Gastrocnemius medialis (tissue), 4 donors: ENCODE results near the gene KRT8. TPM values are rescaled to one million over a fixed set of nuclear protein-coding genes. Genes with fewer than 3 reads are reported as not detected.

Source experiments
- ATAC-seq, 2 donors: fragments of 150-250 bp; one replicate each; pipeline ENCODE4 v1.9.1; 2016
- DNase-seq, 2 donors: peaks; one replicate each; pipeline ENCODE4 v3.0.0-alpha.2; 2019
- H3K27ac ChIP-seq, 4 donors: fragments of 200-600 bp; sonication (generic); 1 replicate in 1 of 4; 2 replicates in 3 of 4; pipeline ENCODE4 v1.5.1; 2016 to 2018; ENCODE audit warnings: mild to moderate bottlenecking in 2 of 4, moderate library complexity in 1 of 4
- H3K27me3 ChIP-seq, 3 donors: fragments of 200-600 bp; sonication (generic) in 2 of 3; 1 replicate in 1 of 3; 2 replicates in 2 of 3; pipeline versions ENCODE4 v1.5.1 to v1.6.0; 2016 to 2019; ENCODE audit warnings: mild to moderate bottlenecking in 1 of 3, moderate library complexity in 1 of 3
- H3K36me3 ChIP-seq, 2 donors: fragments of 200-600 bp; sonication (generic) in 1 of 2; one replicate each; pipeline ENCODE4 v1.5.1; 2017 to 2018
- H3K4me1 ChIP-seq, 2 donors: fragments of 200-600 bp; sonication (generic) in 1 of 2; one replicate each; pipeline ENCODE4 v1.5.1; 2016 to 2017; ENCODE audit warnings: mild to moderate bottlenecking in 2 of 2
- H3K4me3 ChIP-seq, 4 donors: fragments of 200-600 bp; sonication (generic) in 3 of 4; 1 replicate in 1 of 4; 2 replicates in 3 of 4; pipeline ENCODE4 v1.5.1; 2016 to 2019; ENCODE audit warnings: mild to moderate bottlenecking in 2 of 4
- H3K9me3 ChIP-seq, 3 donors: fragments of 200-600 bp; sonication (generic) in 2 of 3; 1 replicate in 1 of 3; 2 replicates in 2 of 3; pipeline ENCODE4 v1.5.1; 2016 to 2019
- CTCF ChIP-seq, 5 experiments: fragments of 450-650 bp in 3 of 5; fragments of 200-600 bp in 2 of 5; sonication (generic) in 2 of 5; IDR thresholded peaks in 4 of 5; conservative IDR thresholded peaks in 1 of 5; 1 replicate in 4 of 5; 2 replicates in 1 of 5; pipeline ENCODE4 v1.5.1; 2016 to 2019; ENCODE audit warnings: antibody characterized with exemption in 5 of 5, mild to moderate bottlenecking in 3 of 5, moderate library complexity in 3 of 5
- POLR2A ChIP-seq, 2 donors: fragments of 450-650 bp; IDR thresholded peaks; one replicate each; pipeline ENCODE4 v1.6.1; 2017; ENCODE audit warnings: antibody characterized with exemption in 2 of 2, mild to moderate bottlenecking in 2 of 2, moderate library complexity in 2 of 2
- in situ Hi-C, 4 donors: fragments of 200-750 bp; cut with MboI; loops; one replicate each; pipeline versions ENCODE4 v1.15.0 to v1.8.0; 2017; ENCODE audit warnings: low sequenced_read_pairs in 4 of 4
- intact Hi-C: fragments of 100-400 bp; cut with DNase I; formaldehyde crosslinking; loops from one replicate; pipeline ENCODE4 v1.15.1; 2023; ENCODE audit warnings: low total_unique reads
- total RNA-seq, 4 donors: library from RNA; depleted of rRNA; stranded (reverse); fragments of >200 nt; gene quantifications; one replicate each; pipeline versions ENCODE4 v1.1.0 to v1.2.3, GENCODE V29; 2016

The KRT8 gene
- total RNA-seq, 4 donors from 2014 or later, result 1.4 to 7.0 (median 3.1) TPM; not detected in 1

- no peaks in the 10 kb centered on the region for H3K36me3 ChIP-seq
- H3K27ac ChIP-seq, result no peak overlapping the region
- no peak for TF ChIP-seq CTCF (IDR thresholded peaks at IDR 0.05 in 4 of 5, conservative IDR thresholded peaks at IDR 0.05 in 1 of 5)
- no peak for TF ChIP-seq POLR2A (IDR thresholded peaks at IDR 0.05)
- DNase-seq (no peak), ATAC-seq (no peak)
- in situ Hi-C loops (no loop called here), intact Hi-C loops (no loop called here)
- peaks cover 0 to 2% of the 10 kb centered on the region in 2 donors for H3K4me1 ChIP-seq
- peaks cover 0 to 11% (median 8%) of the 10 kb centered on the region in 3 donors for H3K27me3 ChIP-seq
- no peaks in the 10 kb centered on the region for H3K9me3 ChIP-seq
- peak overlapping the region in 3 of 4 donors; percentile 33 to 49 (median 36) for H3K4me3 ChIP-seq
Measured at GRCh38 chr12:52903855-52904508, 894 bp downstream of the KRT8 start.

- peaks cover 0 to 11% (median 8%) of the 10 kb centered on the region in 3 donors for H3K27me3 ChIP-seq
- H3K36me3 ChIP-seq, result no peaks in the 10 kb centered on the region
- in situ Hi-C loops, result no loop called here
- H3K27ac ChIP-seq, result no peak overlapping the region
- peak overlapping the region; percentile 33 to 49 (median 42) for H3K4me3 ChIP-seq
- H3K9me3 ChIP-seq, result no peaks in the 10 kb centered on the region
- ATAC-seq, result no peak
- TF ChIP-seq CTCF (IDR thresholded peaks at IDR 0.05 in 4 of 5, conservative IDR thresholded peaks at IDR 0.05 in 1 of 5) (no peak), POLR2A (IDR thresholded peaks at IDR 0.05) (no peak)
- DNase-seq, result no peak
- peaks cover 0 to 2% of the 10 kb centered on the region in 2 donors for H3K4me1 ChIP-seq
- intact Hi-C loops, result no loop called here
Measured at GRCh38 chr12:52903285-52903854, 1.5 kb downstream of the KRT8 start.

GRCh38 chr12:52901715-52902541 is 2.9 kb downstream of the KRT8 start:
- Histone ChIP-seq H3K4me1 (peaks cover 0 to 2% of the 10 kb centered on the region in 2 donors), H3K27me3 (peaks cover 0 to 11% (median 8%) of the 10 kb centered on the region in 3 donors), H3K9me3 (no peaks in the 10 kb centered on the region), H3K4me3 (no peak overlapping the region), H3K27ac (no peak overlapping the region), H3K36me3 (no peaks in the 10 kb centered on the region)
- intact Hi-C loops, result no loop called here
- no peak for ATAC-seq
- no peak for DNase-seq
- in situ Hi-C loops, result no loop called here
- no peak for TF ChIP-seq CTCF (IDR thresholded peaks at IDR 0.05 in 4 of 5, conservative IDR thresholded peaks at IDR 0.05 in 1 of 5)
- TF ChIP-seq POLR2A (IDR thresholded peaks at IDR 0.05), result no peak

- H3K36me3 ChIP-seq, result no peaks in the 10 kb centered on the region
- in situ Hi-C loops (no loop called here), intact Hi-C loops (no loop called here)
- H3K4me3 ChIP-seq, result no peak overlapping the region
- TF ChIP-seq POLR2A (IDR thresholded peaks at IDR 0.05) (no peak), CTCF (IDR thresholded peaks at IDR 0.05 in 4 of 5, conservative IDR thresholded peaks at IDR 0.05 in 1 of 5) (no peak)
- ATAC-seq (no peak), DNase-seq (no peak)
- H3K27me3 ChIP-seq, result peaks cover 0 to 11% (median 8%) of the 10 kb centered on the region in 3 donors
- H3K27ac ChIP-seq, result no peak overlapping the region
- H3K4me1 ChIP-seq, result peaks cover 0 to 2% of the 10 kb centered on the region in 2 donors
- no peaks in the 10 kb centered on the region for H3K9me3 ChIP-seq
Measured at GRCh38 chr12:52900896-52901714, 3.8 kb downstream of the KRT8 start.
